SU-DHL-6 (cell line): Measurements from ENCODE around the gene SLC38A8.

Source experiments
- H2AFZ ChIP-seq: fragments of 200-600 bp; sonication (generic); 2 replicates; pipeline ENCODE4 v1.6.1; 2014; ENCODE audit warnings: low read depth, mild to moderate bottlenecking, moderate library complexity, mixed read lengths, antibody characterized with exemption, low read length; ENCODE audit not compliant: severe bottlenecking
- H3F3A ChIP-seq: fragments of 200-600 bp; shearing (Covaris generic); 2 replicates; pipeline ENCODE4 v1.6.0; 2016; ENCODE audit warnings: antibody characterized with exemption, mild to moderate bottlenecking; ENCODE audit not compliant: insufficient read depth
- H3K27ac ChIP-seq: fragments of 200-600 bp; sonication (generic); 2 replicates; pipeline ENCODE4 v1.5.1; 2016; ENCODE audit warnings: low read depth, mild to moderate bottlenecking, low read length, moderate library complexity, mixed read lengths
- H3K27me3 ChIP-seq: fragments of 200-600 bp; sonication (generic), shearing (Covaris generic); 2 replicates; pipeline ENCODE4 v1.6.0; 2014; ENCODE audit warnings: mild to moderate bottlenecking, low read length
- H3K36me3 ChIP-seq: fragments of 200-600 bp; sonication (generic); 2 replicates; pipeline ENCODE4 v1.6.1; 2014; ENCODE audit warnings: mild to moderate bottlenecking, low read length, mixed read lengths
- H3K4me2 ChIP-seq: fragments of 300-600, 200-600 bp; shearing (Covaris generic), sonication (generic); 2 replicates; pipeline ENCODE4 v1.6.0; 2014; ENCODE audit warnings: low read length, low read depth, mild to moderate bottlenecking; ENCODE audit not compliant: poor library complexity, severe bottlenecking
- H3K4me3 ChIP-seq: fragments of 200-600 bp; sonication (generic); 2 replicates; pipeline ENCODE4 v1.5.1; 2014; ENCODE audit warnings: antibody characterized with exemption, low read length, mild to moderate bottlenecking, mixed read lengths; ENCODE audit not compliant: insufficient read depth, poor library complexity, severe bottlenecking
- H3K79me2 ChIP-seq: fragments of 200-600 bp; sonication (generic); 2 replicates; pipeline ENCODE4 v1.6.1; 2014; ENCODE audit warnings: mild to moderate bottlenecking, low read length, moderate library complexity; ENCODE audit not compliant: insufficient read depth
- H3K9ac ChIP-seq: fragments of 200-600 bp; sonication (generic); 2 replicates; pipeline ENCODE4 v1.7.0; 2014; ENCODE audit warnings: mild to moderate bottlenecking, low read length
- H3K9me2 ChIP-seq: fragments of 200-600 bp; sonication (generic); replicated peaks from 2 replicates; pipeline ENCODE4 v1.6.1; 2014; ENCODE audit warnings: low read length; ENCODE audit not compliant: insufficient read depth
- H3K9me3 ChIP-seq: fragments of 200-600 bp; sonication (generic); 2 replicates; pipeline ENCODE4 v1.6.1; 2014; ENCODE audit warnings: low read length, mixed read lengths; ENCODE audit not compliant: insufficient read depth
- H4K20me1 ChIP-seq: fragments of 200-600 bp; sonication (generic); 2 replicates; pipeline ENCODE4 v1.6.1; 2014; ENCODE audit warnings: low read depth, mild to moderate bottlenecking, antibody characterized with exemption, low read length, moderate library complexity, mixed read lengths
- EZH2phosphoT487 ChIP-seq: fragments of 200-600 bp; sonication (generic), shearing (Covaris generic); conservative IDR thresholded peaks from 2 replicates; pipeline ENCODE4 v1.6.1; 2018; ENCODE audit warnings: mild to moderate bottlenecking, antibody characterized with exemption, low read length, moderate library complexity, mixed read lengths
- TF ChIP-seq, protein P1 (sequence below): fragments of 200-600 bp; sonication (generic); IDR thresholded peaks from one replicate; pipeline ENCODE4 v1.5.1; 2017; ENCODE audit warnings: antibody characterized with exemption, mild to moderate bottlenecking, low read length, moderate library complexity; ENCODE audit not compliant: insufficient read depth, poor library complexity, severe bottlenecking

SLC38A8 gene

DNA sequence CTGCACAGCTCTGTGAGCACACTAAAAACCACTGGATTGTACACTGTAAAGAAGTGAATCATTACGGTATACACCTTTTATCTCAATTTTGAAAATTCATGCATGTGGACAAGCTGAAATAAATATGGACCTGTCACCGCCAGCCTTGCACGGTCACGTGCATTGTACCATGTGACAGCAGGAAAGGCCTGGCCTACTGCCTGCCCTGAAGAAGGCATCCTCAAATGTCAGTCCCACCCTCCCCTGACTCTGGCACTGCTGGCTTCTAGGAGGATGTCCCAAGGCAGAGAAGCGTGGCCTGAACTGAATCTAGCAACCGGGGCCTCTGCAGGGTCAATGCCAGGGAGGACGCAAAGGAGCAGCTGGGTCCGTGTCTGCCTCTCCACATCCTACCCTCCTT, 34.6 kb downstream of the SLC38A8 start:
- Histone ChIP-seq H3K4me2 (no peak overlapping the region), H3K79me2 (no peaks in the 10 kb centered on the region)
- TF ChIP-seq, protein P1, sequence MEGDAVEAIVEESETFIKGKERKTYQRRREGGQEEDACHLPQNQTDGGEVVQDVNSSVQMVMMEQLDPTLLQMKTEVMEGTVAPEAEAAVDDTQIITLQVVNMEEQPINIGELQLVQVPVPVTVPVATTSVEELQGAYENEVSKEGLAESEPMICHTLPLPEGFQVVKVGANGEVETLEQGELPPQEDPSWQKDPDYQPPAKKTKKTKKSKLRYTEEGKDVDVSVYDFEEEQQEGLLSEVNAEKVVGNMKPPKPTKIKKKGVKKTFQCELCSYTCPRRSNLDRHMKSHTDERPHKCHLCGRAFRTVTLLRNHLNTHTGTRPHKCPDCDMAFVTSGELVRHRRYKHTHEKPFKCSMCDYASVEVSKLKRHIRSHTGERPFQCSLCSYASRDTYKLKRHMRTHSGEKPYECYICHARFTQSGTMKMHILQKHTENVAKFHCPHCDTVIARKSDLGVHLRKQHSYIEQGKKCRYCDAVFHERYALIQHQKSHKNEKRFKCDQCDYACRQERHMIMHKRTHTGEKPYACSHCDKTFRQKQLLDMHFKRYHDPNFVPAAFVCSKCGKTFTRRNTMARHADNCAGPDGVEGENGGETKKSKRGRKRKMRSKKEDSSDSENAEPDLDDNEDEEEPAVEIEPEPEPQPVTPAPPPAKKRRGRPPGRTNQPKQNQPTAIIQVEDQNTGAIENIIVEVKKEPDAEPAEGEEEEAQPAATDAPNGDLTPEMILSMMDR = no peak
- no peak for TF ChIP-seq EZH2phosphoT487

DNA sequence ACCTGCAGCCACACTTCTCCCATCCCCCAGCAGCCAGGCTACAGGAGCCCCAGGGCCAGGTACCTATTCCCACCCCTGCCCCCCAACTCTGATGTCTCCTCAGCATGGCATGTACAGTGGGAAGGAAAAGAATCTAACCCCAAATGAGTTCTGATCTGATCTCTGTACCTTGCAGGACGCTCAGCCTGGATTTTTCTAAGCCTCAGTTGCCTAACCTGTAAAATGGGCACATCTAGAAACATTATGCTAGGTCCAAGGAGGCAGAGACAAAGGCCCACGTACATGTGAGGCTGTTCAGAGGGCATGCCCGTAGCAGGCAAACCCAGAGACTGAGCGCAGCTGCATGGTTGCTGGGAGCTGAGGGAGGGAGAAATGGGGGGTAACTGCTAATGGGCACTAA, 35.1 kb downstream of the SLC38A8 start:
- no peaks in the 10 kb centered on the region for H3K9me3 ChIP-seq

More for the DNA sequence above, 34.6 kb downstream of the SLC38A8 start:
- H3K4me3 ChIP-seq = no peak overlapping the region
- H3K9me3 ChIP-seq = no peaks in the 10 kb centered on the region
- H3K27ac ChIP-seq = no peak overlapping the region
- no peaks in the 10 kb centered on the region for H4K20me1 ChIP-seq
- H2AFZ ChIP-seq = no peak overlapping the region
- no peak overlapping the region for H3K9ac ChIP-seq
- H3K9me2 ChIP-seq = no peaks in the 10 kb centered on the region
- H3K27me3 ChIP-seq = no peaks in the 10 kb centered on the region
- no peaks in the 10 kb centered on the region for H3F3A ChIP-seq
- H3K36me3 ChIP-seq = no peaks in the 10 kb centered on the region

DNA sequence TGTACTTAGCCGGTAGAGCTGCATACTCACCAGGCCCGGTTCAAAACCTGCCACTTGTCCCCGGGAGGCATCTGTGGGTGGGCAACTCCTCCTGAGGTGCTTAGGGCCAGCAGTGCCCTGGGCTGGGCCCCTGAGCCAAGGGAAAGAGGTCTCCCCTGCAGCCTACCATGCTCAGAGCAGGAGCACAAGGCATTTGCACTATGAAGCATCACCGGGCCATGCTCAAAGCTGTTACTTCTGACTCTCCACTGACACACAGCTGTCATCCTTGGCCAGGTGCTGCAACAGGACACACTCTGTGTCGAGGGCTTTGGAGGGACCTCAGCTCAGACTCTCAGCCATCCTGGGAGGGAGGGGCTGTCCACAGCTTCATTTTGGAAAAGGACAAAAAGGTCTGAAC, 37.2 kb downstream of the SLC38A8 start:
- Histone ChIP-seq H3K4me2 (no peak overlapping the region), H3K27me3 (no peaks in the 10 kb centered on the region), H3K27ac (no peak overlapping the region), H3F3A (no peaks in the 10 kb centered on the region), H3K9me3 (no peaks in the 10 kb centered on the region), H3K9ac (no peak overlapping the region), H2AFZ (no peak overlapping the region), H3K4me3 (no peak overlapping the region), H3K79me2 (no peaks in the 10 kb centered on the region), H3K9me2 (no peaks in the 10 kb centered on the region), H4K20me1 (no peaks in the 10 kb centered on the region), H3K36me3 (no peaks in the 10 kb centered on the region)
- TF ChIP-seq EZH2phosphoT487 = no peak
- TF ChIP-seq, protein P1 = no peak

More for the DNA sequence above, 35.1 kb downstream of the SLC38A8 start:
- H3K36me3 ChIP-seq = no peaks in the 10 kb centered on the region
- H2AFZ ChIP-seq = no peak overlapping the region
- no peaks in the 10 kb centered on the region for H4K20me1 ChIP-seq
- no peaks in the 10 kb centered on the region for H3K9me2 ChIP-seq
- H3K4me3 ChIP-seq = no peak overlapping the region
- H3K27me3 ChIP-seq = no peaks in the 10 kb centered on the region
- TF ChIP-seq EZH2phosphoT487 = no peak
- TF ChIP-seq, protein P1 = no peak
- H3F3A ChIP-seq = no peaks in the 10 kb centered on the region
- no peaks in the 10 kb centered on the region for H3K79me2 ChIP-seq
- no peak overlapping the region for H3K27ac ChIP-seq
- H3K9ac ChIP-seq = no peak overlapping the region
- H3K4me2 ChIP-seq = no peak overlapping the region

DNA sequence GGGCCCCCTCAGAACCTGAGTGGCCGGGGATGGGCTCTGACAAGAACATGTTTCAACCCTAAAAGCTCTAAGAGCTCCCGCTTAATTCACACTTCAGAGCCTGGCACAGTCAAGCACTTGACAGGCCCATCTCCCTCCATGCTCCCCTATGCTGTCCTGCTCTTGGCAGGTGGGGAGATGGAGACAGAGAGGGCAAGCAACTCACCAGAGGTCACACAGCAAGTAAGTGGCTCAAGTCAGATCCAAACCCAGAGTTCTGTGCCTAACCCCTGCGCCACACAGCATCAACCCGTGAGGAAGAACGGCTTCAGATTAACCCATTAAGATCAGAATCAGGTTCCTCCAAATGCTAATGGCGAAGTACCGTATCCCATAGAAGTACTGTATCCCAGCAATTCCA, 38.2 kb downstream of the SLC38A8 start:
- H3K27ac ChIP-seq = no peak overlapping the region
- no peaks in the 10 kb centered on the region for H3K79me2 ChIP-seq
- no peak overlapping the region for H3K4me2 ChIP-seq
- H2AFZ ChIP-seq = no peak overlapping the region
- H3K4me3 ChIP-seq = no peak overlapping the region
- H3K9me2 ChIP-seq = no peaks in the 10 kb centered on the region
- no peaks in the 10 kb centered on the region for H3K9me3 ChIP-seq
- H3K36me3 ChIP-seq = no peaks in the 10 kb centered on the region
- no peaks in the 10 kb centered on the region for H4K20me1 ChIP-seq
- no peak overlapping the region for H3K9ac ChIP-seq
- no peaks in the 10 kb centered on the region for H3K27me3 ChIP-seq
- H3F3A ChIP-seq = no peaks in the 10 kb centered on the region
- TF ChIP-seq EZH2phosphoT487 = no peak
- TF ChIP-seq, protein P1 = no peak
